ENCODE measurements around the gene SND1.

Gene SND1

DNA sequence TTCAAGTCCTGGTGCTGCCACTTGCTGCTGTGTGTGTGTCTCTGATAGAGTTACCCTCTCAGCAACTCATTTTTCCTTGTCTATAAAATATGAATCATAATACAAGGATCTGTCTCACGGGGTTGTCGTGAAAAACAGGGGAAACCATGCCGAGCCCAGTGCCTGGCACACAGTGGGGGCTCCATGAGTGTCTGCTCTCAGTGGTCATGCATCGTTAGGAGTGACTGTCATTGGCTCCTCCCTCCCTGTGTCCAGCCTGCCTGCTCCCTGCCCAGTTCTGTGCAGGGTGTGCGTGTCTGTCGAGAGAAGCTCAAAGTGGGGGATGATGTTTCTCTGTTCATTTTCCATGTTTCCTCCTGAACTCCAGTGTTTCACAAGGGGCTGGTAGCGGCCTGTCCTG is 462.8 kb downstream of the SND1 start:
- H3K4me3 ChIP-seq (ENCODE audit: low read depth, low read length), result no peak overlapping the region
- TF ChIP-seq CTCF (IDR thresholded peaks at IDR 0.05; ENCODE audit: insufficient read depth, low read depth, low read length, missing control alignments), result no peak
- DNase-seq (ENCODE audit: low read depth), result no peak

DNA sequence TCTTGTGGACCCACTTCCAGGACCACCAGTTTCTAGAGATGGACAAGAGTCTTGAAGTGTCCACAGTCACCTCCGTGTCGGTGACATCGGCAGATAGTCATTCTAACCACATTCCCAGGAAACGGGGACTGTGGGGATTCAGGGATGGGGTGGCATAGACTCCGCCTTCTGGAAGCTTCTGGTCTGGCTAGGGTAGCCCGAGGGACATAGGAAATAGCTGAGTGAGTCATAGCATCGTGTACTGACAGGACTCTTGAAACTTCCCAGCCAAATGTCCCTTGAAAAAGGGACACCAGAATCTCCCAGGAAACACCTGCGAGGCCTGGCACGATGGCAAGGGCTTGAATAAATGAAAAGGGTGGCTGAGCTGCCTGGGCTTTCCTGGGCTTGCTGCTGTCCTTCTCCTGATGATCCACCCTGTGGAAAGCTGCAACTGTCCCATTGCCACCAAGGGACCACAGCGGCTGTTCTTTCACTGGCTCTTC is 463.4 kb downstream of the SND1 start:
- no peak for TF ChIP-seq CTCF (IDR thresholded peaks at IDR 0.05; ENCODE audit: insufficient read depth, low read depth, low read length, missing control alignments)
- H3K4me3 ChIP-seq (ENCODE audit: low read depth, low read length), result no peak overlapping the region
- no peak for DNase-seq (ENCODE audit: low read depth)

DNA sequence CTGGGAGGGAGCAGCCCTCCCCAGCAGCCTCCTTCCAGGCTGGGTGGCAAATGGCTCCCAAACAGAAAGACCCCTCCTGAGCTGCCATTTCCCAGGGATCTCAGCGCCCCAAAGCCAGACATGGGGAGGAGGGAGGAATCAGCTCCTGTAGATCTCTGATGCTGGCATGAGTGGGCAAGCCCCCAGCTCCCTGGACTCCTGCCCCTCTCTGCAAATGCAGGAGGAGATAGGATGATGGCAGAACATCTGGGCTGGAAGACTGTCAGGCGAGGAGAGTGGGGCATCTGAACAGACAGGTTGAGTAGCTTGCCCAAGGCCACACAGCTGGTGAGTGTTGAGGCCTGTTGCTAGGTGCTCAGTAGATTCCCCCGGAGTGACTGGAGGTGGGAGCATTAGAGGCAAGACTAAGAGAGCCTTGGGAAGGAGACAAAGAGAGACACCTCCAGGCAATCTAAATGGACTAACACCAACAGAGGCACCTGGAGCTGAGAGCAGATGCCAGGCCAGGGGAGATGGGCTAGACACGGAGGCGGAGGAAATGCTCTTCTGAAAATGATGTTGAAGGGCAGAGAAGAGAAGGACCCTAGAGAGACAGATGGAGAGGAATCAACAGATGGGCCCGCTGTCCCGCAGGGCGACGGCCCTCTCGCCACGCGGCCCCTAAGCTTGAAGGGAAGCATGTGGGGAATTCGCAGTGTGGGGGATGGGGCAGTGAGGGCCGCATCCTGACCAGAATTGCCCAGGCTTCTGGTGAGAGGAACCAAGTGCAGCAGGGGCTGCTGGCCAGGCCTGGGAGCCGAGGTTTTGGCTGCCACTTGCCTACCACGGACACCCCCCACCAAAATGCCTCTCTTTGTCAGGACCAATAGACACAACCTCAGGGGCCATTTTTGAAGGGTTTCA is 464.1 kb downstream of the SND1 start:
- no peak for DNase-seq (ENCODE audit: low read depth)
- no peak overlapping the region for H3K4me3 ChIP-seq (ENCODE audit: low read depth, low read length)
- TF ChIP-seq CTCF (IDR thresholded peaks at IDR 0.05; ENCODE audit: insufficient read depth, low read depth, low read length, missing control alignments), result no peak

- TF ChIP-seq CTCF (IDR thresholded peaks at IDR 0.05; ENCODE audit: insufficient read depth, low read depth, low read length, missing control alignments), result no peak
- no peak for DNase-seq (ENCODE audit: low read depth)
- no peak overlapping the region for H3K4me3 ChIP-seq (ENCODE audit: low read depth, low read length)
Observed at GRCh38 chr7:128116740-128117139, 464.7 kb downstream of the SND1 start.

DNA sequence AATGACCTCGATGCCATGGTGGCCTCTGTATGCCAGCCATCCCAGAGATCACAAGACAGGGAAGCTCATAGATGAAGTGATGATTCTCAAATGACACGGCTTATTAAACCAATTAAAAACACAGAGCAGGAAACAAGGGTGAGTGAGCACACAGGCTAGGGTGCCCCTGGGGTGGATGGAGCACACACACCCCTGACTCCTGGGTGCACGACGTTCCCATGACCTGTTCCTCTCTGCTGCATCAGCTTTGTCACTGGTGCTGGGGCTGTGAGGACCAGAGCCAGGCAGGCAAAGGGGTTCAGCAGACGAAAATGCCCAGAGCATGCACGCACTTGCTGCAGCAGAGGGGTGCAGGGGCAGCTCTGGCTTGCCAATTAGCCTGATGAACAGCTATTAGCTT is 465.7 kb downstream of the SND1 start:
- TF ChIP-seq CTCF (IDR thresholded peaks at IDR 0.05; ENCODE audit: insufficient read depth, low read depth, low read length, missing control alignments), result no peak
- no peak overlapping the region for H3K4me3 ChIP-seq (ENCODE audit: low read depth, low read length)
- DNase-seq (ENCODE audit: low read depth), result no peak

DNA sequence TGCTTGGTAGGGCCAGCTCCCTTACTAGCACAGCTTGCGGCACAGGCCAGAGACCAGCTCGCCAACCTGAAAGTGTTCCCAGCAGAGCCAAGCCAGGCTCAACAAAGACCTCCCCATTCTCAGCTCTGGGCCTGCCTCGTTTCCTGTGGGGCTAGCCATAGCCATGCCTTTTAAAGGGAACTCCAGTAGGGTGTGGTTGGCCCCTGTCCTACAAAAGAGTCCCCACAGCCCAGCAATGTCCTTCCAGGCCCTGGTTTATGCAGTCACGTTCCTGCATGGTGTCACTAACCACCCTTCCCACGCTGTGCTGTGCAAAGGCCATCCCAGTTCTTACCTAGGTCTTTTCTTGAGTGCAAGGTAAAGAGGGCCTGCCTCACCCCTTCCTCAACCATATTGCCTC is 467.0 kb downstream of the SND1 start:
- no peak for TF ChIP-seq CTCF (IDR thresholded peaks at IDR 0.05; ENCODE audit: insufficient read depth, low read depth, low read length, missing control alignments)
- DNase-seq (ENCODE audit: low read depth), result no peak
- H3K4me3 ChIP-seq (ENCODE audit: low read depth, low read length), result no peak overlapping the region
